ENCODE data around the gene EPHA3.

DNA sequence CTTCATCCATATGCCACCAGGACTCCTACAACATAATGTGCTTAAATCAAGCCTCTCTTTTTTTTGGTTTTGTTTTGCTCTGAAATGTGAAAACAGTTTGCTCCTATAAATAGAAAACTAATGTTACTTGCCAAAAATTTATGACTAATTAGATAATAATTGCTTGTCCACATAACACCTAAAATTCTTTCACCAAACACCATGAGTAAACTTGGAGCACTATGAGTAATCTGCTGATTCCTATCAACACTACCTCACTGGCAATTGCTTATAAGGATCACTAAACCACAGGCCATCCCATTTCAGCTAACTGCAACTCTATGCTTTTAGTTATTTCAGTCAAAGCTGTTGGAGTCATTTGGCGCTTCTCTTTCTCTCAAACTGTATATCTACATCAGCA lies 252.7 kb downstream of the EPHA3 start:
- TF ChIP-seq, protein P1, sequence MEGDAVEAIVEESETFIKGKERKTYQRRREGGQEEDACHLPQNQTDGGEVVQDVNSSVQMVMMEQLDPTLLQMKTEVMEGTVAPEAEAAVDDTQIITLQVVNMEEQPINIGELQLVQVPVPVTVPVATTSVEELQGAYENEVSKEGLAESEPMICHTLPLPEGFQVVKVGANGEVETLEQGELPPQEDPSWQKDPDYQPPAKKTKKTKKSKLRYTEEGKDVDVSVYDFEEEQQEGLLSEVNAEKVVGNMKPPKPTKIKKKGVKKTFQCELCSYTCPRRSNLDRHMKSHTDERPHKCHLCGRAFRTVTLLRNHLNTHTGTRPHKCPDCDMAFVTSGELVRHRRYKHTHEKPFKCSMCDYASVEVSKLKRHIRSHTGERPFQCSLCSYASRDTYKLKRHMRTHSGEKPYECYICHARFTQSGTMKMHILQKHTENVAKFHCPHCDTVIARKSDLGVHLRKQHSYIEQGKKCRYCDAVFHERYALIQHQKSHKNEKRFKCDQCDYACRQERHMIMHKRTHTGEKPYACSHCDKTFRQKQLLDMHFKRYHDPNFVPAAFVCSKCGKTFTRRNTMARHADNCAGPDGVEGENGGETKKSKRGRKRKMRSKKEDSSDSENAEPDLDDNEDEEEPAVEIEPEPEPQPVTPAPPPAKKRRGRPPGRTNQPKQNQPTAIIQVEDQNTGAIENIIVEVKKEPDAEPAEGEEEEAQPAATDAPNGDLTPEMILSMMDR (IDR thresholded peaks at IDR 0.05), result no peak
- TF ChIP-seq POLR2AphosphoS5 (IDR thresholded peaks at IDR 0.05), result no peak
- TF ChIP-seq EP300 (IDR thresholded peaks at IDR 0.05; ENCODE audit: low read depth), result no peak
- TF ChIP-seq POLR2A (IDR thresholded peaks at IDR 0.05), result no peak
